ENCODE data around the gene RECK.

DNA sequence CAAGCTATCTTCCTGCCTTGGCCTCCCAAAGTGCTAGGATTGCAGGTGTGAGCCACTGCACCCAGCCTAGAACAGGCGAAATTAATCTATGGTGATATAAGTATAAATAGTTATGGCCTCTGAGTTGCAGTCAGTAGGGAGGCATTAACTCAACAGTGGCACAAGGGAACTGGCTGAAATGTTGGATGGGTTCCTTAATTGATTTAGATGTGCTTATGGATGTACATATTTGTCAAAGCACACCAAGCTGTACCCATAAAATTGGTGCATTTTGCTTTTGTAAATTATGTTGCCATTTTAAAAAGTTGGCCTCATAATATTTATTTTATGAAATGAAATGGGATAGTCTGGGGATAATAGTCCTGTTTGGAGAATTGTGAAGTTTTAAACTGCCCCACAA, 63.0 kb downstream of the RECK start:
- TF ChIP-seq, protein P1, sequence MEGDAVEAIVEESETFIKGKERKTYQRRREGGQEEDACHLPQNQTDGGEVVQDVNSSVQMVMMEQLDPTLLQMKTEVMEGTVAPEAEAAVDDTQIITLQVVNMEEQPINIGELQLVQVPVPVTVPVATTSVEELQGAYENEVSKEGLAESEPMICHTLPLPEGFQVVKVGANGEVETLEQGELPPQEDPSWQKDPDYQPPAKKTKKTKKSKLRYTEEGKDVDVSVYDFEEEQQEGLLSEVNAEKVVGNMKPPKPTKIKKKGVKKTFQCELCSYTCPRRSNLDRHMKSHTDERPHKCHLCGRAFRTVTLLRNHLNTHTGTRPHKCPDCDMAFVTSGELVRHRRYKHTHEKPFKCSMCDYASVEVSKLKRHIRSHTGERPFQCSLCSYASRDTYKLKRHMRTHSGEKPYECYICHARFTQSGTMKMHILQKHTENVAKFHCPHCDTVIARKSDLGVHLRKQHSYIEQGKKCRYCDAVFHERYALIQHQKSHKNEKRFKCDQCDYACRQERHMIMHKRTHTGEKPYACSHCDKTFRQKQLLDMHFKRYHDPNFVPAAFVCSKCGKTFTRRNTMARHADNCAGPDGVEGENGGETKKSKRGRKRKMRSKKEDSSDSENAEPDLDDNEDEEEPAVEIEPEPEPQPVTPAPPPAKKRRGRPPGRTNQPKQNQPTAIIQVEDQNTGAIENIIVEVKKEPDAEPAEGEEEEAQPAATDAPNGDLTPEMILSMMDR (conservative IDR thresholded peaks at IDR 0.05), result no peak
- no peak for TF ChIP-seq ZFX (IDR thresholded peaks at IDR 0.05)
